NCI-H1048 (cell line): Measurements from ENCODE around the gene NLRC3.

ENCODE experiments used
- DNase-seq: peaks from one replicate; lab custom pipeline; 2025; lab: John Stamatoyannopoulos, UW

NLRC3 gene

GRCh38 chr16:3580251-3580651, 3.0 kb upstream of the NLRC3 start:
- DNase-seq, result no peak

GRCh38 chr16:3579776-3580175, 2.6 kb upstream of the NLRC3 start:
- DNase-seq, result no peak

- DNase-seq, result no peak
Observed at GRCh38 chr16:3578610-3579551, 1.7 kb upstream of the NLRC3 start.

GRCh38 chr16:3578121-3578520, 918 bp upstream of the NLRC3 start:
- DNase-seq, result no peak

GRCh38 chr16:3576211-3576610, 992 bp downstream of the NLRC3 start:
- no peak for DNase-seq

- no peak for DNase-seq
Observed at GRCh38 chr16:3575491-3575890, 1.7 kb downstream of the NLRC3 start.

GRCh38 chr16:3574195-3574594, 3.0 kb downstream of the NLRC3 start:
- DNase-seq, result no peak

GRCh38 chr16:3573146-3573815, 3.9 kb downstream of the NLRC3 start:
- no peak for DNase-seq

GRCh38 chr16:3570420-3571062, 6.7 kb downstream of the NLRC3 start:
- DNase-seq, result no peak

- DNase-seq, result no peak
Observed at GRCh38 chr16:3569851-3570250, 7.4 kb downstream of the NLRC3 start.

GRCh38 chr16:3566990-3567389, 10.2 kb downstream of the NLRC3 start:
- no peak for DNase-seq

- DNase-seq, result no peak
Observed at GRCh38 chr16:3564889-3565141, 12.4 kb downstream of the NLRC3 start.

GRCh38 chr16:3564130-3564888, 12.9 kb downstream of the NLRC3 start:
- DNase-seq, result no peak

- DNase-seq, result no peak
Observed at GRCh38 chr16:3562914-3563480, 14.2 kb downstream of the NLRC3 start.

- DNase-seq, result no peak
Observed at GRCh38 chr16:3561626-3562025, 15.6 kb downstream of the NLRC3 start.

GRCh38 chr16:3554351-3554928, 22.8 kb downstream of the NLRC3 start:
- DNase-seq, result no peak

GRCh38 chr16:3553138-3553923, 23.9 kb downstream of the NLRC3 start:
- DNase-seq, result no peak

- no peak for DNase-seq
Observed at GRCh38 chr16:3550851-3551847, 26.1 kb downstream of the NLRC3 start.

- DNase-seq, result no peak
Observed at GRCh38 chr16:3549906-3550305, 27.3 kb downstream of the NLRC3 start.

GRCh38 chr16:3548859-3549258, 28.3 kb downstream of the NLRC3 start:
- DNase-seq, result no peak
